ENCODE data around the gene THSD7A. TPM values are rescaled to one million over a fixed set of nuclear protein-coding genes. Genes with fewer than 3 reads are reported as not detected.
"Not testable (repeated sequence)": the region's sequence is repeated elsewhere in the genome, so short reads cannot be mapped to it uniquely, and the experiment has no call there.

The THSD7A gene
- total RNA-seq, 1 donor from 2014 or later = 21.6 TPM

DNA sequence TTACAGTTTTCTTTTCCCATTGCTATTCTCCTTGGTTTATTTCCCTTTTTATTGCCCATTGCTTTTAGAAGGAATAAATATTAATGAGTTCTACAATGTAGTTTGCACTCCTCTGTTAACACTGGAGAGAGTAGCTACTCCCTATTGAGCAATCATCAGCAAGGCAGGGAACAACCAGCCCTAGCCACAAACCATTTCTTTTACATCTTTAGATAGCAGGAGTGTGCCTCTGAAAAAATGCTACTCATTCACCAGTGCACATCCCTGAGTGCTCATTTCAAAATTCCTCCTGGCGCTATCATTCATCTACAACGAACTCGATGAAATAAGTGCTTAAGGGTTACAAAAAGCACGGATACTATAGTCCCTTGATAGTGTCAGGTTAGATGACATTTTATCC is 252.9 kb downstream of the THSD7A start:
- no peak for DNase-seq (ENCODE audit: low spot score)

DNA sequence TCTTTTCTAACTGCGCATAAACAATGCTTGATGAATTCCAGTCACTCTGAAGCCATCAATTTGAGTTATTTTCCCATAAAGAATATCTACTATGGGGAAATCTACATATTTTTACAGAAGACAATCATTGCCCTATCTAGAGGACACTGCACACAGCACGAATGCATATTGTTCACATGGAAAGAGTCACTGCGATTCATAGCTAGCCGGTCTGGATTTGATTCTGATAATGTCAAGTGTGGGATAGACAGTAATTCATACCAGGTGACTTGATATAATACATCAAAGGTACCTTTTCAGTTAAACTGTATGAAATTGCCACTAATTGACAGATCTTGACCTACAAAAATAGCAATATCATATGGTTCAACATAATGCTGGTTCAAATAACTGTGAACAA is 255.7 kb downstream of the THSD7A start:
- DNase-seq (ENCODE audit: low spot score) = no peak

DNA sequence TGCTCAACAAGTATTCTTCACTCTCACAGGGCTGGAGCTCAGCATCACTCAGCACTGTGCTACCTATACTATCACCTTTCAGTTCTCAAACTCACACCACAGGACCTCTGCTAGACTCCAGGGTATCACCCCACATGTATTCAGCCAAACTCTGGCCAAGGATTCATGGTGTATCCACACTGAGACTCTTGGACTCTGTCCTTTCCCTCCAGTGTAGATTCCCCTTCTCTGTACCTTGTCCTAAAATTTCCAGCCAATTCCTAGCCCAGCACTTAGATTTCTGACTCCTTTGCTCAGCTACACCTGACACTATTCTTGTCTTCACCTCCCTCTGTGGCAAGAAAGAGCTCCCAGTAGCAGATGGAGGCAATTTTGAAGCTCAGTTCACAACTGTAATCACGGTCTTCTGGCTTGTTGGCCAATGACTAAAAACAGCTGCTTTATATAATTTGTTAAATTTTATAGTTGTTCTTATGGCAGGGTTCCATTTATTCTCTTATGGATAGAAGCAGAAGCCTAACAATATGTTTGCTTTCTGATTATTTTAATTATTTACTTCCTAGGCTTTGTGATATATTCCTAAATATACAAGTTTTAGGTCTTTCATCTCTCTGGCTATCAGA is 258.8 kb downstream of the THSD7A start:
- DNase-seq (ENCODE audit: low spot score) = no peak

DNA sequence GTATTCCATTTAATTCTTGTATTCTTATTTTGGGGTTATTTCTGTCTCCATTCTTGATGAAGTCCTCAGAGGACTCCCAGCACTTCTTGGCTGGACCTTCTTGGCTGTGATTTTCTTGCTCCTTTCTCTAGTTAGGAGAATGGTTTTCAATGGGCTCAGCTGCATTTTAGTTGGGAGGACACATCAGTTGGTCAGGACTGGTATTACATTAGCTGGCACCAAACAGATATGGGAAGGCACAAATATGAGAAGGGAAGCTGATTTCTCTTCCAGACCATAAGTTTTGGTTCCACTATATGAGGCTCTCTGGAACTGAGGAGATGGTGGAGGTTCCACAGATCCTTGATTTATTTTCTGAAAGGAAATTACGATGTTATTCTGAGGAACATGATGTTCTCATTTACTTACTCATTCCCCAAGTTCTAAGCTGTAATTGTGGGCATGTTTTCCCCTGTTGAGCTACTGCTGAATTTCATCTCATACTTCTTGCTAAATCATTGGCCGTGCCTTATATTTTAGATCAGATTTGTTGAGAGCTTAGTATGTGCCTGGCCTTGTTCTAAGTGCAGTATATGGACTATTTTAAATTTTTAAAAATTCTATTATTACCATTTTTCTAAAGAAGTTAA is 261.0 kb downstream of the THSD7A start:
- no peak for DNase-seq (ENCODE audit: low spot score)

- no peak for DNase-seq (ENCODE audit: low spot score)
Measured at GRCh38 chr7:11570205-11570604, 261.8 kb downstream of the THSD7A start.

GRCh38 chr7:11567571-11567970 is 264.4 kb downstream of the THSD7A start:
- DNase-seq (ENCODE audit: low spot score) = no peak

DNA sequence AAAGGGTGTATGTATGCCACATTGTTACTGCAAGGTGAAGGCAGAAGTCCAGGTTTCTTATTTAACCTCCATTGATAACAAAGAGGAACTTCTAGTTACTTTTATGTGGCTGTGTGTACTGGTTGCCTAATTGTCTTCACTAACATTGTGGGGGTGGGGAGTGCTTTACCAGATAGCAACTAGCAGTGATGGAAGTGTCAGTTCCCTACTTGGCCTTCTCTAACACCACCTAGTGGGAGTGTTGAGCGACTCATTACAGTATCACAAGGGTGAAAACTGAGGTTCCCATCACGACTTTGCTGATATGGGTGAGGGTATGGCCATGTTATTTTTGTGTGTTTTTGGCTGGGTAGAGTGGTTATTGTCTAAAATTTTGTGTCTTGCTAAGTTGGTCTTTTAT is 274.4 kb downstream of the THSD7A start:
- DNase-seq (ENCODE audit: low spot score) = no peak

DNA sequence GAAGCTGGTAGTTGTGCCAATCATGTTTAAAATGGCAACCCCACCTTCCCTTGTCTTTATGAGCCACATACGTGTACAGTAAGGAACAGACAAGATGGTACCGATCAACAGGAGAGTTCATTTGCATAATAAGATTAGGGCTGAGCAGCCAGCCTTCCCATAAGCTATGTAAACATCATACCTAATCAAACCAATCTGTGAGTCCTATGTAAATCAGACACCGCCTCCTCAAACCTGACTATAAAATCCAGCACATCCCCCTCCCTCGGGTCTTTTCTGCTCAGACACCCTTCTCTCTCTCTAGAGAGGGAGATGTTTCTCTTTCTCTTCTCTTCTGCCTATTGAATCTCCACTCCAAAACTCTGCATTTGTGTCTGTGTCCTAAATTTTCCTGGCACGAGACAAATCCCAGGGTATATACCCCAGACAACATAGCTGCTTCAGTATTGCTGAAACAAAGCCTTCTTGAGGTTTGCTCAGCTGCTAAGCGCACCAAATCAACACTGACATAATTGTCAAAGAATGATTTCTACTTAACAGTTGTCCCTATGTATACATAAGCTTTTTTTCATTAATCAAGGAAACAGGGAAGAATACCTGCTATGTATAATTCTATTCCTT is 279.2 kb downstream of the THSD7A start:
- DNase-seq (ENCODE audit: low spot score) = no peak

GRCh38 chr7:11551470-11551869 is 280.5 kb downstream of the THSD7A start:
- DNase-seq (ENCODE audit: low spot score) = no peak

DNA sequence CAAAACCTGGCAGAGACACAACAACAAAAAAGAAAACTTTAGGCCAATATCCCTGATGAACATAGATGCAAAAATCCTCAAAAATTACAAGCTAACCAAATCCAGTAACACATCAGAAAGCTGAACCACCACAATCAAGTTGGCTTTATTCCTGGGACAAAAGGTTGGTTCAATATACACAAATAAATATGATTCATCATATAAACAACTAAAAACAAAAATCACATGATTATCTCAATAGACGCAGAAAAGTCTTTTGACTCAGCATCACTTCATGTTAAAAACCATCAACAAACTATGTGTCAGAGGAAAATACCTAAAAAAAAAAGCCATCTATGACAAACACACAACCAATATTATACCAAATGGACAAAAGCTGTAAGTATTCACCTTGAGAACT is 283.5 kb downstream of the THSD7A start:
- no peak for DNase-seq (ENCODE audit: low spot score)

DNA sequence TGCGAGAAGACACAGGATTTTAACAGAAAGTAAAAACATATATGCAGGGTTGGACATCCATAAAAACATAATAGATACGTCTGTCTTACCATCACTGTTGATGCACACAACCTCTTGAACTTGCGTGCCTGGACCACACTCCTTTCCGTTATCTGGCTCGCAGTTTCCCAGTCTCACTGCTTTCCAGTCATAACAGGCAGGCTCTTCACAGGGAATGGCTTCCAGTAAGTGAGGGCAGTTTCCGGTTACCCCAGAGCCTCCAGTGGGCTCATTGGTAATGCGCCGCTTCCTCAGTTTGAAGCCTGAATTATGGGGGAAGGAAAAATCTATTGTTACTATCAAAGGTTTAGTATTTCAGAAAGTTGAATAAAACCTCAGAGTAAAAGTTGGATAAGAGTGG is 290.7 kb downstream of the THSD7A start:
- no peak for DNase-seq (ENCODE audit: low spot score)

DNA sequence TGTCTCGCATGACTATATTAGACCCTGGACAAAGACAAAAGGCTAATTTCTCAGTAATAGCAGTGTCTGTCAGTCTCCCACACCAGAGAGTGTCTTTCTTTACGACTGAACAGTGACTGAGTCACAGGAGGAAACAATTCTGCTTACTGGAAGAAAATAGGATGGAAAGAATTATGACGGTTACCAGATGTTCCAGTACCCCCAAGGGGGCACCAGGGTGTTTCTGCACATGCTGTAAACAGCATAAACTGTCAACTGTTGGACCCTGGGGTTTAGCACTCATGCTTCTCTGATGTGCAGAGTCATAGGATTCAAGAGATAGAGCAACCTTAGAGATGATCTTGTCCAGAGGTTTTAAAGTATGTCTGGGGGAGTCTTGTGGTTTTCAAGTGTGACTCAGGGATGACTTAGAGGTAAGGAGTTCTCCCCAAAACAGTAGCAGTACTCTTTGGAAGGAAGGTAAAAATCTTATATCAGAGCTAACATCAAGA is 291.7 kb downstream of the THSD7A start:
- no peak for DNase-seq (ENCODE audit: low spot score)

GRCh38 chr7:11539853-11540252 is 292.1 kb downstream of the THSD7A start:
- DNase-seq (ENCODE audit: low spot score) = no peak

- no peak for DNase-seq (ENCODE audit: low spot score)
Measured at GRCh38 chr7:11538751-11539299, 293.2 kb downstream of the THSD7A start.

GRCh38 chr7:11533229-11533820 is 298.7 kb downstream of the THSD7A start:
- no peak for DNase-seq (ENCODE audit: low spot score)

DNA sequence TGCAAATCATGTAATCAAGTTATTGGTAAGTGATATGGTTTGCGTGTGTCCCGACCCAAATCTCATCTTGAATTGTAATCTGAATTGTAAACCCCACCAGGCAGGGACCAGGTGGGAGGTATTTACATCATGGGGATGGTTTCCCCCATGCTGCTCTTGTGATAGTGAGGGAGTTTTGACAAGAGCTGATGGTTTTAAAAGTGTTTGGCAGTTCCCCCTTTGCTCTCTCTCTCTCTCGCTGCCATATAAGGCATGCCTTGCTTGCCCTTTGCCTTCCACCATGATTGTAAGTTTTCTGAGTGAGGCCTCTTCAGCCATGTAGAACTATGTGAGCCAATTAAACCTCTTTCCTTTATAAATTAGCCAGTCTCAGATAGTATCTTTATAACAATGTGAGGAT is 302.6 kb downstream of the THSD7A start:
- no peak for DNase-seq (ENCODE audit: low spot score)

DNA sequence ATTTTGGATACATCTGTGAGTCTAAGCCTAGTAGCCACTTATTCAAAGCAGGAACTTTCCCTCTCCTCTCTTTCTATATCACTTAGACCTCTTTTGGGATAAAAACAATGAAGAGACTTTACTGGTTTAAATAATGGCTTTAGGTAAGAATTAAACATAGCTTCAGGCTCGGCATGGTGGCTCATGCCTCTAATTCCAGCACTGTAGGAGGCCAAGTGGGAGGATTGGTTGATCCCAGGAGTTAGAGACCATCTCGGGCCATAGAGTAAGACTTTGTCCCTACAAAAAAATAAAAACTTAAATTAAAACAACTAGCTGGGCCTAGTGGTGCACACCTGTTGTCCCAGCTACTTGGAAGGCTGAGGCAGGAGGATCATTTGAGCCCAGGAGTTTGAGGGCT is 304.3 kb downstream of the THSD7A start:
- no peak for DNase-seq (ENCODE audit: low spot score)

- DNase-seq (ENCODE audit: low spot score) = no peak
Measured at GRCh38 chr7:11524476-11525397, 307.3 kb downstream of the THSD7A start.

GRCh38 chr7:11521964-11522499 is 310.0 kb downstream of the THSD7A start:
- not testable (repeated sequence) for DNase-seq (ENCODE audit: low spot score)

- DNase-seq (ENCODE audit: low spot score) = no peak
Measured at GRCh38 chr7:11517853-11518252, 314.1 kb downstream of the THSD7A start.

GRCh38 chr7:11516328-11516727 is 315.7 kb downstream of the THSD7A start:
- no peak for DNase-seq (ENCODE audit: low spot score)

All from ureter (tissue), 1 donor.